H9 (cell line): ENCODE measurements around the gene NKD2. TPM values are rescaled to one million over a fixed set of nuclear protein-coding genes. Genes with fewer than 3 reads are reported as not detected.

Experiments used
- DNase-seq: peaks from one replicate; pipeline ENCODE4 v3.0.0-alpha.2; 2017
- H2AFZ ChIP-seq: one replicate; pipeline ENCODE4 v1.6.1; 2013; ENCODE audit warnings: mild to moderate bottlenecking, low read length, control low read depth, moderate library complexity
- H2AK5ac ChIP-seq: 2 replicates; pipeline ENCODE4 v1.6.1; 2013; ENCODE audit warnings: low read length, control low read depth, mixed read lengths; ENCODE audit not compliant: insufficient read length
- H2BK120ac ChIP-seq: one replicate; pipeline ENCODE4 v1.6.1; 2013; ENCODE audit warnings: low read depth, mild to moderate bottlenecking, low read length, control low read depth, inconsistent platforms; ENCODE audit not compliant: poor library complexity, severe bottlenecking
- H2BK12ac ChIP-seq: 2 replicates; pipeline ENCODE4 v1.6.1; 2013; ENCODE audit warnings: low read length, control low read depth, mixed read lengths, low read depth; ENCODE audit not compliant: insufficient read length
- H2BK15ac ChIP-seq: 2 replicates; pipeline ENCODE4 v1.6.1; 2013; ENCODE audit warnings: low read depth, low read length, control low read depth
- H2BK20ac ChIP-seq: one replicate; pipeline ENCODE4 v1.6.1; 2013; ENCODE audit warnings: low read depth, mild to moderate bottlenecking, low read length, control low read depth, inconsistent platforms; ENCODE audit not compliant: poor library complexity, severe bottlenecking
- H2BK5ac ChIP-seq: 2 replicates; pipeline ENCODE4 v1.6.1; 2013; ENCODE audit warnings: low read length, control low read depth, mixed read lengths; ENCODE audit not compliant: insufficient read length
- H3K14ac ChIP-seq: 2 replicates; pipeline ENCODE4 v1.6.1; 2013; ENCODE audit warnings: low read length, control low read depth; ENCODE audit not compliant: insufficient read depth
- H3K18ac ChIP-seq: 2 replicates; pipeline ENCODE4 v1.6.1; 2013; ENCODE audit warnings: low read depth, mild to moderate bottlenecking, mixed read lengths, low read length, control low read depth; ENCODE audit not compliant: insufficient read length
- H3K23ac ChIP-seq: 2 replicates; pipeline ENCODE4 v1.6.1; 2013; ENCODE audit warnings: low read length, control low read depth, mixed read lengths, low read depth; ENCODE audit not compliant: insufficient read length
- H3K23me2 ChIP-seq: 2 replicates; pipeline ENCODE4 v1.6.1; 2013; ENCODE audit warnings: low read depth, mild to moderate bottlenecking, mixed read lengths, low read length, control low read depth; ENCODE audit not compliant: insufficient read length, poor library complexity, severe bottlenecking
- H3K27ac ChIP-seq: 2 replicates; pipeline ENCODE4 v1.5.1; 2013; ENCODE audit warnings: low read length, control low read depth, mixed read lengths, low read depth; ENCODE audit not compliant: insufficient read length
- H3K27me3 ChIP-seq: 2 replicates; pipeline ENCODE4 v1.6.1; 2013; ENCODE audit warnings: low read length, control low read depth, inconsistent platforms; ENCODE audit not compliant: insufficient read depth
- H3K4ac ChIP-seq: 2 replicates; pipeline ENCODE4 v1.6.1; 2013; ENCODE audit warnings: low read depth, mild to moderate bottlenecking, control low read depth, inconsistent platforms, low read length, moderate library complexity
- H3K4me1 ChIP-seq: 2 replicates; pipeline ENCODE4 v1.6.1; 2013; ENCODE audit warnings: low read length, control low read depth, inconsistent platforms; ENCODE audit not compliant: insufficient read depth
- H3K4me2 ChIP-seq: 2 replicates; pipeline ENCODE4 v1.6.1; 2013; ENCODE audit warnings: low read length, control low read depth, mixed read lengths; ENCODE audit not compliant: insufficient read length, insufficient read depth
- H3K56ac ChIP-seq: 2 replicates; pipeline ENCODE4 v1.6.1; 2013; ENCODE audit warnings: low read depth, mild to moderate bottlenecking, mixed read lengths, low read length, control low read depth; ENCODE audit not compliant: insufficient read length
- H3K79me1 ChIP-seq: 2 replicates; pipeline ENCODE4 v1.6.1; 2013; ENCODE audit warnings: low read depth, mild to moderate bottlenecking, moderate library complexity, low read length, control low read depth, inconsistent platforms; ENCODE audit not compliant: insufficient read depth, poor library complexity, severe bottlenecking
- H3K79me2 ChIP-seq: 2 replicates; pipeline ENCODE4 v1.6.1; 2013; ENCODE audit warnings: low read length, control low read depth, inconsistent platforms; ENCODE audit not compliant: insufficient read depth
- H3K9ac ChIP-seq: 2 replicates; pipeline ENCODE4 v1.6.1; 2013; ENCODE audit warnings: low read length, control low read depth, mixed read lengths; ENCODE audit not compliant: insufficient read length; ENCODE audit errors: extremely low read depth
- H3K9me3 ChIP-seq: one replicate; pipeline ENCODE4 v1.6.1; 2013; ENCODE audit warnings: low read depth, low read length, inconsistent platforms; ENCODE audit not compliant: control insufficient read depth
- H3T11ph ChIP-seq: one replicate; pipeline ENCODE4 v1.6.1; 2013; ENCODE audit warnings: mild to moderate bottlenecking, low read length, control low read depth, inconsistent platforms
- H4K20me1 ChIP-seq: one replicate; pipeline ENCODE4 v1.6.1; 2013; ENCODE audit not compliant: control insufficient read depth, insufficient read length, insufficient read depth
- H4K5ac ChIP-seq: 2 replicates; pipeline ENCODE4 v1.6.1; 2013; ENCODE audit warnings: low read depth, mild to moderate bottlenecking, mixed read lengths, low read length, control low read depth; ENCODE audit not compliant: insufficient read length
- H4K8ac ChIP-seq: replicated peaks from 2 replicates; pipeline ENCODE4 v1.6.1; 2013; ENCODE audit warnings: low read length, control low read depth, mixed read lengths, low read depth; ENCODE audit not compliant: insufficient read length
- H4K91ac ChIP-seq: 2 replicates; pipeline ENCODE4 v1.6.1; 2013; ENCODE audit warnings: low read depth, mild to moderate bottlenecking, moderate library complexity, mixed read lengths, low read length, control low read depth; ENCODE audit not compliant: insufficient read length
- H3K27ac Mint-ChIP-seq, 3 experiments: 2 replicates in 2 of 3; 3 replicates in 1 of 3; pipeline ENCODE4 v1.8.0; 2020 to 2021; ENCODE audit warnings: mixed read lengths in 3 of 3, mild to moderate bottlenecking in 1 of 3, moderate library complexity in 1 of 3
- H3K27me3 Mint-ChIP-seq: 2 replicates; pipeline ENCODE4 v1.8.0; 2021; ENCODE audit warnings: low read depth, mild to moderate bottlenecking, moderate library complexity, mixed read lengths
- H3K36me3 Mint-ChIP-seq, 3 experiments: 2 replicates in 2 of 3; 3 replicates in 1 of 3; pipeline ENCODE4 v1.8.0; 2020 to 2021; ENCODE audit warnings: low read depth in 3 of 3, mixed read lengths in 3 of 3; ENCODE audit not compliant: insufficient read depth in 1 of 3
- H3K4me1 Mint-ChIP-seq, 2 experiments: 2 replicates each; pipeline ENCODE4 v1.8.0; 2020; ENCODE audit warnings: mixed read lengths in 2 of 2
- H3K4me3 Mint-ChIP-seq, 2 experiments: 2 replicates in 1 of 2; 3 replicates in 1 of 2; pipeline ENCODE4 v1.8.0; 2020 to 2021; ENCODE audit warnings: mild to moderate bottlenecking in 2 of 2, mixed read lengths in 2 of 2, moderate library complexity in 1 of 2
- H3K9me3 Mint-ChIP-seq, 2 experiments: 2 replicates in 1 of 2; 3 replicates in 1 of 2; pipeline ENCODE4 v1.8.0; 2020; ENCODE audit warnings: mild to moderate bottlenecking in 2 of 2, mixed read lengths in 2 of 2, moderate library complexity in 1 of 2
- CTCF ChIP-seq: fragments of 200-600 bp; sonication (generic); conservative IDR thresholded peaks from 3 replicates; pipeline ENCODE4 v1.8.0; 2021; ENCODE audit warnings: antibody characterized with exemption, mild to moderate bottlenecking
- WGBS: extraction: QIAGEN DNeasy Blood & Tissue Kit; methylation state at CpG from one replicate; pipeline ENCODE4 v1.1.7; 2013; ENCODE audit warnings: missing lambda C conversion rate, low lambda C conversion rate, mixed read lengths; ENCODE audit not compliant: insufficient read length; ENCODE audit errors: extremely low coverage; 5-methylcytosine and 5-hydroxymethylcytosine counted together
- total RNA-seq: library from RNA; stranded (reverse); gene quantifications from 2 replicates; pipeline ENCODE4 v1.2.1, GENCODE V29; 2021

Gene NKD2
- total RNA-seq, 1 experiment from 2014 or later, result 7.3 TPM

- no peak overlapping the region for H3K27ac ChIP-seq
- Mint-ChIP-seq H3K4me3 (no peak overlapping the region), H3K36me3 (peaks cover 5 to 45% (median 20%) of the 10 kb centered on the region in 3 experiments; a peak in 6 of 7 replicates), H3K4me1 (no peaks in the 10 kb centered on the region), H3K27ac (peak overlapping the region in 1 of 3 experiments; percentile 49; a peak in 1 of 7 replicates), H3K27me3 (no peaks in the 10 kb centered on the region), H3K9me3 (no peaks in the 10 kb centered on the region)
- H3K23ac ChIP-seq, result no peak overlapping the region
- no peak overlapping the region for H3K18ac ChIP-seq
- no peak overlapping the region for H2BK15ac ChIP-seq
- no peaks in the 10 kb centered on the region for H3K23me2 ChIP-seq
- H3T11ph ChIP-seq, result no peak overlapping the region
- no peak overlapping the region for H3K4ac ChIP-seq
- WGBS, result no CpG with 5 or more reads among the region's 31 CpGs
- H3K4me1 ChIP-seq, result no peaks in the 10 kb centered on the region
- no peak for DNase-seq
- H2BK20ac ChIP-seq, result no peak overlapping the region
- no peak overlapping the region for H2AFZ ChIP-seq
- no peak overlapping the region for H3K56ac ChIP-seq
- H3K14ac ChIP-seq, result no peak overlapping the region
- TF ChIP-seq CTCF, result no peak
- H4K20me1 ChIP-seq, result no peaks in the 10 kb centered on the region
- H3K4me2 ChIP-seq, result no peak overlapping the region
- H2AK5ac ChIP-seq, result no peak overlapping the region
- no peak overlapping the region for H2BK5ac ChIP-seq
- H4K8ac ChIP-seq, result no peak overlapping the region
- no peak overlapping the region for H3K9ac ChIP-seq
- no peak overlapping the region for H4K5ac ChIP-seq
- H3K27me3 ChIP-seq, result no peaks in the 10 kb centered on the region
- no peaks in the 10 kb centered on the region for H3K79me1 ChIP-seq
- H3K9me3 ChIP-seq, result no peaks in the 10 kb centered on the region
- H3K79me2 ChIP-seq, result no peaks in the 10 kb centered on the region
- no peak overlapping the region for H2BK12ac ChIP-seq
- no peak overlapping the region for H2BK120ac ChIP-seq
- no peak overlapping the region for H4K91ac ChIP-seq
Observed at GRCh38 chr5:1086871-1087270, 78.3 kb downstream of the NKD2 start.
